H7 (cell line): ENCODE results near the gene NDUFAF4. TPM values are rescaled to one million over a fixed set of nuclear protein-coding genes. Genes with fewer than 3 reads are reported as not detected.

ENCODE experiments used
- DNase-seq: peaks from one replicate; pipeline ENCODE4 v3.0.0; 2012
- H3K27me3 ChIP-seq: 2 replicates; pipeline ENCODE4 v1.6.0; 2011; ENCODE audit warnings: mild to moderate bottlenecking, low read length; ENCODE audit not compliant: control insufficient read depth, insufficient read depth
- H3K36me3 ChIP-seq: replicated peaks from 2 replicates; pipeline ENCODE4 v1.5.1; 2011; ENCODE audit warnings: low read length; ENCODE audit not compliant: control insufficient read depth, insufficient read depth
- H3K4me3 ChIP-seq: 2 replicates; pipeline ENCODE4 v1.5.1; 2011; ENCODE audit warnings: low read depth, mild to moderate bottlenecking, control low read depth, low read length, moderate library complexity; ENCODE audit not compliant: insufficient read depth
- total RNA-seq: library from RNA; depleted of rRNA; stranded (reverse); fragments of >200 nt; shearing (Covaris generic); gene quantifications from 2 replicates; pipeline ENCODE4 v1.2.3, GENCODE V29; 2014; rRNA removed

The NDUFAF4 gene
- total RNA-seq = 75.4 and 90.7 TPM in 2 replicates

DNA sequence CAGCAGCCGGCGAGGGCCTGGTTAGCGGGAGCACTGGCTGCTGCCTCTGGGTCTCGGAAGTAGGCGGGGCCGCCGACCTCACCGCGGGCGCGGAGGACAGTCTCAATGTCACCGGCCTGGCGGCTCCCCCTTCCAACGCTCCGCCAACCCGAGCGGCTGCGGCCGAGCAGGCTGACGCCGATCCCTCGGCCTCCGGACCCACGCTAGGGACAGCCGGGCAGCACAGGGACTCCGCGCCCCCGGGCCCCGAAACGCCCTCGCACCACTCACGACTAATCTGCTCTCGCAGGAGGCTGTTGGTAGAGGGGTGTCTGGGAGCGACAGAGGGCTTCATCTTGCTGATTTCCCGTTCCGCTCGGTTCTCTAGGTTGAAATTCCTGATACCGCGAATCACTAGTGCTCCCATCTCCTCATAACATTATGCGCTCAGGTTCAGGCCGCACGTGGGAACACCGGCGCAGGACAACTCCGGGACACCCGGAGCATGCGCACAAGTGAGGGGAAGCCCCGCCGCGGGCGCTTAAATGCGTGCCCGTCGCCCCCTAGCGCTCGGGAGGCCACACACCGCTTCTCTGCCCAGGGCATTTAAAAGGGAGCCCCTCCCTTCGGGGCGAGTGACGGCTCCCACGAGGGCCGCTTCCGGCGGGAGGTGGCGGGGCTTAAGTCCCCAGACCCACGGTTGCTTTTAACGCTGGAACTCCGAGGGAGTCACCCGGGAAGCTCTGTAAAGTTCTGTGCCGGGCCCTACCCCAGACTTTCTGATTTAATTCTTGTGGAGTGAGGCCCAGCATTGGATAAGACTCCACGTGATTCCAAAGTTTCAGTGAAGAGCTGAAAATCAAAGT lies at the start of gene NDUFAF4:
Gene NDUFAF4, minus strand, starts transcription at position 496 of the 845 bp plus-strand sequence. Its CDS starts 90 bp downstream, at position 406.
- Histone ChIP-seq H3K36me3 (peaks cover 11% of the 10 kb centered on the region), H3K4me3 (peak within 1 kb of the TSS; percentile 98)

DNA sequence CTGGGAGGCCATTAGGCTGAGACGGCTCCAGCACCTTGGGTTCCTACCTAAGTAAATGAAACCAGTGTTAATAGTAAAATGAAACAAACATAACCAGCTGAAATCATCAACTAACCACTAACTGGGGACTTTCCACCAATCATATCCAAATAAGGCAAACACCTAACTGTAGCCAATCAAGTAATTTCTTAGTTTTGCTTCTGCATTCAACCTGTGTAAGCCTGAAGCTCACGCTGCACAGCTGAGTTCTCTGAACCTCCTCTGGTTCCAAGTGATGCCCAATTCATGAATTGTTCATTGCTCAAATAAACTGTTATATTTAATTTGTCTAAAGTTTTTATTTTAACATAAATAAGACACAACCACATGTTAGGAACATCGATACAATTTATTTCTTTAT lies 49.4 kb upstream of the NDUFAF4 start:
- H3K4me3 ChIP-seq = no peak overlapping the region
- no peaks in the 10 kb centered on the region for H3K36me3 ChIP-seq
- H3K27me3 ChIP-seq = no peaks in the 10 kb centered on the region
- DNase-seq = no peak

More for the DNA sequence above, at the start of gene NDUFAF4:
- no peaks in the 10 kb centered on the region for H3K27me3 ChIP-seq
- peak; percentile 92 for DNase-seq

DNA sequence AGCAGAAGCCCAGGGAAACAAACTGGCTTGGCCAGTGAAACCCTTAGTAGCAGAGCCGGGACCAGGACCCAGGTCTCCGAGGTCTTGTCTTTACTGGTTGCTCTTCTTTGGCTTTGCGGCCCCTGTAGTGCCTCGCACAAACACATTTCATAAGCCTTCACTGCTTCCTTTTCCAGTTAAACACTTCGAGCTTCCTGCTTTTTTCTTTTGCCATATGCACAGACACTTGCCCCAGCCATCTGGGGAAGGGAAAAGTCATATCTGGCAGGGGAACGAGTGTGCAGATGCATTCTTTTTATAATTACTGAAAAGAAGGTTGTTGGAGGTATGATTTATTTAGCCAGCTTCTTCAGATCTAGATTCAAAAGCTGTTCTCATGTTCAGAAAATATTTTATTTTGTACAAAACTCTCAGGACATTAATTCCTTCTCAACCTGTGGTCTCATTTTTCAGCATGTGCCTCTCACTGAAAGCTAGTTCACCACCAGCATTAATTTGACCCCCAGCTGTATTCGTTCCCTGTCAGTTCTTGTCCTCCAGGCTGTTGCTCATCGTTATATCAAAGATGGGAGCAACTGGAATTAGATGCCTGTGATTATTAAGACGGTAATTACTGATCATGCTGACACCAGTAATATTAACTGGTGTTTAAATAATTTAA lies 46.0 kb upstream of the NDUFAF4 start:
- no peaks in the 10 kb centered on the region for H3K36me3 ChIP-seq
- DNase-seq = no peak
- H3K27me3 ChIP-seq = no peaks in the 10 kb centered on the region
- no peak overlapping the region for H3K4me3 ChIP-seq

DNA sequence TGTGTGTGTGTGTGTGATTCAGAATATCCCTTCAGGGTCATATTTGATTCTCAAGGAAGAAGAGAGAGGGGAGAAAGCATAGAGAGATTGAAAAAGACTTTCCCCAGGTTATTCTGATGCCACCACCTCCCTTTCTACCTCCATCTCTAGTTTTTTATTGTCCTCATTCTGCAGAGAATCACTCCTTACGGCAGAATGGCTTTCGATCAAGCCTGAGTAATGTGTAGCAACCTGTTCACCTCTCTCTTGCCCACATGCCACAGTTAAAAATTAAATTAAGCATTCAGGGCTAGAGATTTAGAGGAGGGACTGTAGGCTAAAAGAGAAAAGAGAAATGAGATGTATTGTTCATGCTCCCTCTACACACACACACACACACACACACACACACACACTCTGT lies 45.0 kb upstream of the NDUFAF4 start:
- H3K36me3 ChIP-seq = no peaks in the 10 kb centered on the region
- no peak overlapping the region for H3K4me3 ChIP-seq
- no peaks in the 10 kb centered on the region for H3K27me3 ChIP-seq
- DNase-seq = no peak

DNA sequence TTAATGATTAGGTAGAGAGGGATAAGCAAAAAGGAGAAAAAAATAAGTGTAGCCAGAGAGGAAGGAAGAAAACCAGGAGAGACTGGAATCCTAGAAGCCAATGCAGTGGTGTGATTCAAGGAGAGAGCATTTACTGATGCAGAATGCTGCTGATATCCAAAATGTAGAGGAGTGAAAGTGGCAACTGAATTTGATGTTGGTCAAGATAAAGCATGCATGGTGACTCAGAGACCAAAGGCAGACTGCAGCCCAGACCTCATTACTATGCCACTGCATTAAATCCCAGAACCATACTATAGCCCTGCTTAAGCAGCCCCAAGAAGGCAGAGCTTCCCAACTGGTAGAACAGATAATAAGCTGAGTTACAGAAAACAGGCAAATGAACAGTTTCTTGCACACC lies 42.6 kb upstream of the NDUFAF4 start:
- Histone ChIP-seq H3K36me3 (no peaks in the 10 kb centered on the region), H3K4me3 (no peak overlapping the region), H3K27me3 (no peaks in the 10 kb centered on the region)
- DNase-seq = no peak

DNA sequence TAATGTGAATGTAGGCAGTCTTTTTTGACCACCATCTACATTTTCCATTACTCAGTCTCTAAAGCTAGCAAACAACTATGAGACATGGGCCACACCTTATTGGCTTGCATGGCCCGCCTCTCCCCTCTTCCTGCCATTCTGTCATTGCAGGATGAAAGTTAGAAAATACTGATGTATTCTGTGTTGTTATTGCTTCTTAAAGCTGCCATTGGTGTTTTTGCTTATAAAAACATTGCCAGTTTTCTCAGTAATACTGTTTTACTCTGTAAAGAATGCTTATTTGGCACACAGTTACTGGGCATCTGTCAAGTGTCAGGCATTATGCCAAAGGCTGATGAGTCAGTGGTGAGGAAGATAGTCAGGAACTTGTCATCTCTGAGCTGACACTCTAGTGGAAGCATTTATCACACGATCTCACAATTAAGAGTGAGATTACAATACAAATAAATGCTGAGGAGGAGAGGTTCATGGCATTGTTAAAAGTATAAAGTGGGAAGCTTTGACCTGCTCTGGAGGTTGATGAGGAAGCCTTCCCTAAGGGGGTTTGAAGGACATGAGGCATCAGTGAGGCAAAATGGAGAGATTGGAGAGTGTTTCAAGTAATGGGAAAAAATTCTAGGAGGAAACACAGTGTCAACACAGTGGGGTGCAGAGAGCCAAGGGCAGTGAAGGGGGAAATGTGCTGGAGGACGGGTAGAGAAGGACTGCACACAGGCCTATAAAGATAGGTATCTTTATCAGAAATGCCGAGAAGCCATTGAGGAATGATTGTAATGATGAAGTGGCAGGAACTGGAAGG lies 41.5 kb upstream of the NDUFAF4 start:
- no peaks in the 10 kb centered on the region for H3K27me3 ChIP-seq
- DNase-seq = no peak
- no peak overlapping the region for H3K4me3 ChIP-seq
- H3K36me3 ChIP-seq = no peaks in the 10 kb centered on the region

DNA sequence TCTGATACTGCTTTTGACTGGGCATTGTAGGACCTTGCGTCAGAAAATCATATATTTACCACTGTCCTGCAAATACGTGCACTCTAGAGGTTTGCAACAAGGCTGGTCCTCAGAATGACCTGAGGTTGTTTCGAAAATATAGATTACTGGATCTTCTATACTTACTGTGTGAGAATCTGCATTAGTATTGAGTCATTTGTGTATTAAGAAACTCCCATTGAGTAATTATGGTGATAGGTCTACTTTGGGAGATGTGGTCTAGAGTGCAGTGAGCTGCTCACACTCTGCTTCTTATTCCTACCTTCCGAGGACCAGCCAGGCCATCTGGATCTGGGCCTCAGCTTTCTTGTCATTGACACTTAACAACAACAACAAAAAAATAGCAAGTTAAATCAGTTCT lies 36.4 kb upstream of the NDUFAF4 start:
- H3K27me3 ChIP-seq = no peaks in the 10 kb centered on the region
- no peak overlapping the region for H3K4me3 ChIP-seq
- DNase-seq = no peak
- no peaks in the 10 kb centered on the region for H3K36me3 ChIP-seq

DNA sequence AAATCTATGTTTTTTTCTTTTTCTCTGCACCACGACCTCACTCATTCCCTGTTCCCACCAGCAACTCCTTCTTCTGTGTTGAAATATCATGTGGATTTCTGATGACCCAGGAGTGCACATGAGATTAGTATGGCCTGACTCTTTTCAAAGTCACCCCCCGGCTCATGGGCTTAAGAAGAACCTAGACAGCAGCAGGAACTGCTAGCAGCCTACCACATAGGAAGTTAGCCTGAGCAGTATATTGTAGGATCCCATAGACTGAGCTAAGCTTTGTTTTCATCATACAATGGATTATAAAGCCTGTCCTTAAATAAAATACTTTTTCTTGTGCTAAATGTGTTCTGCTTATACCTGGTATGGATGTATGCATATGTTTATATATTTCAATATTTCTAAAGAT lies 33.5 kb upstream of the NDUFAF4 start:
- H3K27me3 ChIP-seq = no peaks in the 10 kb centered on the region
- peak; percentile 10 for DNase-seq
- H3K4me3 ChIP-seq = no peak overlapping the region
- H3K36me3 ChIP-seq = no peaks in the 10 kb centered on the region

DNA sequence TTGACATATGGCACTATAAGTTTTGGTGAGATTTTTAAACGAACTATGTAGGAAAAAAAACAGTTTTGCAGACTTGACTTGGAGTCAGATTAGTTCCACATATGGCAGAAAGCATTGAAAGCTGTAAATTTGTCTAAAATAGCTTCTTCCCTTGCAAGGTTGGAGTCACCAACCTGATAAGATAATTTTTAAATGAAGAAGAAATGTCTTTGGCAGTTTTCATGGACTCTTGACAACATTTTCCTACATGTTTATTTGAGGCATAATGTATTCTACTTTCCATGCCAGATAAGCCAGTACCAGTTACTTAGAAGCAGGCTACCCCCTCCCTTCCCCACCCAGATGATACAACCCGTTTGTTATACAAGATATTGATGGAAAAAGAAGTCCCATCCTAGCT lies 32.0 kb upstream of the NDUFAF4 start:
- Histone ChIP-seq H3K36me3 (no peaks in the 10 kb centered on the region), H3K4me3 (no peak overlapping the region), H3K27me3 (no peaks in the 10 kb centered on the region)
- no peak for DNase-seq

DNA sequence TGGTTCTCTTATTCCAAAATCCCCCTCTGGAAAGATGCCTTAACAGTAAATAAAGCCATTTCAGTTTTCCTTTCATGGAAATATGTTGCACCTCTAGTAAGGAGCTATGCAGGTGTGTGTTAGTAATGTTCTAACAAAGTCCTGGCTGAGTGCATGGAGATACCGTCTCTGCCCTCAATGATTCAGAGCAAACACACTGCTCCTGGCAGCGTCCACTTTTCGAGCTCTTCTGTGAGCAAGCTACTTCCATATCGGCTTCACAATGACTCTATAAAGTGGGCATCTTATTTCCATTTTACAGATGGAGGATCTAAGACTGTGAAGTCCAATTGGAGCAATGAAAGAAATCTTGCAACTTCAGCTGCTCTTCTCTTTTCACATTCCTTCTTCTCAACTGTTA lies 30.0 kb upstream of the NDUFAF4 start:
- H3K4me3 ChIP-seq = no peak overlapping the region
- H3K27me3 ChIP-seq = no peaks in the 10 kb centered on the region
- no peaks in the 10 kb centered on the region for H3K36me3 ChIP-seq
- DNase-seq = no peak

DNA sequence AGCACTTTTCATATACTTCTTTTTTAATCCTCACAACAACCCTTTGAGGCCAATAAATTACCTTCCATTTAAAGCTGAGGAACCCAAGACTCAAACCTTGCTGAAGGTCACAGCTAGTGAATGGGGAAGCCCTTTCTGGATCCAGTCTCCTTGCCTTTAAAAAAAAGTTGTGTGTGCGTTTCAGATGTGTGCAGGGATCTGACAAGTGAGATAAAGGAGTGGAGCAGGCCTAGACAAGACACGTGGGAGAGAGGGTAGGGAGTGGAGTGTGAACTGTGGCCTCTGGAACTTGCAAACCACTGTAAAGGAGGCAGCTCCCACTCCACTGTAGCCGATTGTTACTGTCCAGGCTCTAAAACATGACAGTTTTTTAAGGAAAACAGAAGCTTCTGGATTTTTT lies 28.7 kb upstream of the NDUFAF4 start:
- DNase-seq = no peak
- Histone ChIP-seq H3K4me3 (no peak overlapping the region), H3K36me3 (no peaks in the 10 kb centered on the region), H3K27me3 (no peaks in the 10 kb centered on the region)

DNA sequence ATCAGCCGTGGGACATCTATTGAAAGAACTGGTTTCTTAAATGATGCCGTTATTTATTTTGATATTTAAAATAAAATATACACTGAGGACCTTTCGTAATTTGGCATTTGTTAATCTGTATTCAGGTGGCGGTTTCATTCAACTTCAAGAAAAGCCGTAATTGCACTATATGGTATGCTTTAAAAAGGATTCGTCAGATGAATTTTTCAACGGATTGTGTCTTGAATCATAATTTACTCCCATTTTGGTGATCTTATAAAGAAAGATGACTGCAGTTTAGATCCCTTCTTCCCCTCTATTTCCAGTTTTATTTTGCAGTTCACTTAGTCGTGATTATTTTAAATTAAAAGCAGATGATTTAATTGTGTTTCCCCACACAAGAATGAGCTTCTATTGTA lies 27.6 kb upstream of the NDUFAF4 start:
- no peak for DNase-seq
- Histone ChIP-seq H3K27me3 (no peaks in the 10 kb centered on the region), H3K4me3 (peak overlapping the region; percentile 75; the same call in 1 of the 2 replicates), H3K36me3 (no peaks in the 10 kb centered on the region)

DNA sequence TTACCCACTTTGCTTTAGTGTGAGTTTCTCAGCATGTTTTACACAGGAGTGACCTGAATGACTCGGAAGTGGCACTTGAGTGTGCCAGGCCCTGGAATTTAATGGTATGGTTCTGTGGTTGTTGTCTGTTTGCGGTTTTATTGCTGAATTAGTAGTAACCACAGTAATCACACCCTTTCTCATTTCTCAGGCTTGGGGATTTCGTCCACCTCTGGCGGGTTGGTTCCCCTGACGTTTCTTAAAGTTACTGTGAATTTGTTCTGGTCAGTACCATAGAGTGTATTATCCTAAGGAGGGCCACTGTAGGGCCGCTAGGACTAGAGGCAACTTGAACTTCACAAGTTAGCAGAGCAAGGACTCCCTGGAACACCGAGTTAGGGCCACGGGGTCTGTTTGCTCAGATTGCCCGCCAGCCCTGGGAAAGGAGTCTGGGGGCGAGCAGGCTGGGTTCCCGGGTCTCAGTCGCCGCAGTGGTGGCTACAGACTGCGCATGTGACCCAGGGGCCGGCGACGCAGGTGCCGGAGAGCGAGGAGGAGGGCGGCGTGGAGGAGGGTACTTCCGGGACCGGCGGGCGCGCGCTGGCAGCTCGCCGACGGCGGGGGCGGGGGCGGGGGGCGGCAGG lies 26.3 kb upstream of the NDUFAF4 start:
- DNase-seq = peak; percentile 89
- no peaks in the 10 kb centered on the region for H3K36me3 ChIP-seq
- H3K27me3 ChIP-seq = no peaks in the 10 kb centered on the region
- H3K4me3 ChIP-seq = peak overlapping the region; percentile 75

DNA sequence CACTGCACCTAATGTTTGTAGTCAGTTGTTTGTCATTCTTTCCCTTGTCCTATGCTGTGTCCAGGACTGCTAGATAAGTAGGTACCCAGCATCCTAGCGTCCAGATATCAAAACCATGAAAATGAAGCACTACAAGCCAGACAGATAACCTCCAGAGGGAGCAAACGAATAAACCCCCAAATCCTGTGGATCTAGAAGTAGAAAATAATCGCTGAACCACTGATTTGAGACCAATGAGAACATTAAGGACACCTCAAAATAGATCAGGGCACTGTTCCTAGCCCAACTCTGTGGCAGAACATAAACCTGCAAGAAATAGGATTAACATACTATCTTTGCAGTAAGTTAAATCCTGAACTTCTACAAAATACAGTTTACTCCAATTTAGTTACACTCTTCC lies 25.7 kb upstream of the NDUFAF4 start:
- no peaks in the 10 kb centered on the region for H3K27me3 ChIP-seq

More for the DNA sequence above, 25.7 kb upstream of the NDUFAF4 start:
- no peaks in the 10 kb centered on the region for H3K36me3 ChIP-seq
- no peak overlapping the region; the same call in 1 of the 2 replicates for H3K4me3 ChIP-seq
- DNase-seq = no peak
